GM23338 (cell line): ENCODE results near the gene PSD. TPM values are rescaled to one million over a fixed set of nuclear protein-coding genes. Genes with fewer than 3 reads are reported as not detected.

Experiments used
- ATAC-seq: fragments of 200-7000 bp; cut with Tn5 transposase; 3 replicates; pipeline ENCODE4 v1.9.1; 2020
- DNase-seq: peaks from one replicate; pipeline ENCODE4 v3.0.0-alpha.2; 2015; ENCODE audit warnings: low spot score
- H2AFZ ChIP-seq: fragments of 200-600 bp; sonication (generic); 2 replicates; pipeline ENCODE4 v1.8.0; 2016; ENCODE audit warnings: antibody characterized with exemption, mild to moderate bottlenecking, moderate library complexity
- H3F3A ChIP-seq: fragments of 200-600 bp; sonication (generic); replicated peaks from 2 replicates; pipeline ENCODE4 v1.8.0; 2017; ENCODE audit warnings: antibody characterized with exemption, mixed run types, low read depth
- H3K27ac ChIP-seq: fragments of 200-600 bp; sonication (generic); 2 replicates; pipeline ENCODE4 v1.6.1; 2016; ENCODE audit warnings: low read depth
- H3K27me3 ChIP-seq: fragments of 200-600 bp; sonication (generic); 2 replicates; pipeline ENCODE4 v1.8.0; 2016; ENCODE audit warnings: mild to moderate bottlenecking, mixed run types, moderate library complexity; ENCODE audit not compliant: insufficient read depth
- H3K36me3 ChIP-seq: fragments of 200-600 bp; sonication (generic); 2 replicates; pipeline ENCODE4 v1.8.0; 2016; ENCODE audit warnings: mild to moderate bottlenecking; ENCODE audit not compliant: insufficient read depth
- H3K4me1 ChIP-seq: fragments of 200-600 bp; sonication (generic); 2 replicates; pipeline ENCODE4 v1.8.0; 2016; ENCODE audit warnings: mild to moderate bottlenecking, moderate library complexity; ENCODE audit not compliant: insufficient read depth
- H3K4me2 ChIP-seq: fragments of 200-600 bp; sonication (generic); 2 replicates; pipeline ENCODE4 v1.7.1; 2017; ENCODE audit warnings: mixed run types
- H3K4me3 ChIP-seq: fragments of 200-600 bp; sonication (generic); 2 replicates; pipeline ENCODE4 v1.6.1; 2016; ENCODE audit warnings: mixed run types
- H3K79me2 ChIP-seq: fragments of 200-600 bp; sonication (generic); replicated peaks from 2 replicates; pipeline ENCODE4 v1.8.0; 2017; ENCODE audit warnings: mild to moderate bottlenecking; ENCODE audit not compliant: insufficient read depth
- H3K9me2 ChIP-seq: fragments of 200-600 bp; sonication (generic); 2 replicates; pipeline ENCODE4 v1.8.0; 2017; ENCODE audit not compliant: insufficient read depth
- H4K20me1 ChIP-seq: fragments of 200-600 bp; sonication (generic); replicated peaks from 2 replicates; pipeline ENCODE4 v1.8.0; 2017; ENCODE audit warnings: mild to moderate bottlenecking; ENCODE audit not compliant: insufficient read depth
- H3K27ac Mint-ChIP-seq: 2 replicates; pipeline ENCODE4 v1.8.0; 2020; ENCODE audit warnings: inconsistent platforms, mild to moderate bottlenecking, moderate library complexity, mixed read lengths
- H3K27me3 Mint-ChIP-seq: 3 replicates; pipeline ENCODE4 v1.8.0; 2022; ENCODE audit warnings: low read depth, mild to moderate bottlenecking, moderate library complexity, mixed read lengths, inconsistent platforms; ENCODE audit not compliant: insufficient read depth, poor library complexity
- H3K36me3 Mint-ChIP-seq: 3 replicates; pipeline ENCODE4 v1.8.0; 2021; ENCODE audit warnings: low read depth, mild to moderate bottlenecking, inconsistent platforms, moderate library complexity, mixed read lengths
- H3K4me1 Mint-ChIP-seq: 3 replicates; pipeline ENCODE4 v1.8.0; 2020; ENCODE audit warnings: mild to moderate bottlenecking, inconsistent platforms, mixed read lengths
- H3K4me3 Mint-ChIP-seq: 3 replicates; pipeline ENCODE4 v1.8.0; 2021; ENCODE audit warnings: moderate library complexity, mild to moderate bottlenecking, inconsistent platforms, mixed read lengths
- H3K9me3 Mint-ChIP-seq: 3 replicates; pipeline ENCODE4 v1.8.0; 2020; ENCODE audit warnings: moderate library complexity, mild to moderate bottlenecking, inconsistent platforms, mixed read lengths
- CREB1 ChIP-seq: fragments of 250-450 bp; sonication (Bioruptor Pico); IDR thresholded peaks from 2 replicates; pipeline ENCODE4 v1.5.0; 2020; ENCODE audit warnings: low read depth, mild to moderate bottlenecking, moderate library complexity
- ETS1 ChIP-seq: IDR thresholded peaks from 2 replicates; pipeline ENCODE4 v1.6.1; 2016; ENCODE audit warnings: antibody characterized with exemption
- EZH2 ChIP-seq: fragments of 200-600 bp; sonication (generic); IDR thresholded peaks from one replicate; pipeline ENCODE4 v1.8.0; 2017; ENCODE audit warnings: antibody characterized with exemption, mild to moderate bottlenecking, low read depth; ENCODE audit not compliant: unreplicated experiment
- EZH2phosphoT487 ChIP-seq: fragments of 200-600 bp; sonication (generic); IDR thresholded peaks from one replicate; pipeline ENCODE4 v1.8.1; 2018; ENCODE audit warnings: antibody characterized with exemption; ENCODE audit not compliant: unreplicated experiment
- JUNB ChIP-seq: IDR thresholded peaks from one replicate; pipeline ENCODE4 v1.6.1; 2016; ENCODE audit warnings: antibody characterized with exemption; ENCODE audit not compliant: unreplicated experiment
- NANOG ChIP-seq: IDR thresholded peaks from 2 replicates; pipeline ENCODE4 v1.6.1; 2016; ENCODE audit warnings: antibody characterized with exemption, borderline replicate concordance
- POLR2AphosphoS5 ChIP-seq: IDR thresholded peaks from 2 replicates; pipeline ENCODE4 v1.6.1; 2016; ENCODE audit warnings: antibody characterized with exemption, low read depth
- STAT1 ChIP-seq: IDR thresholded peaks from one replicate; pipeline ENCODE4 v1.6.1; 2016; ENCODE audit warnings: antibody characterized with exemption; ENCODE audit not compliant: unreplicated experiment
- ZNF114 ChIP-seq: fragments of 250-450 bp; sonication (Bioruptor Pico); IDR thresholded peaks from 2 replicates; pipeline ENCODE4 v1.5.0; 2020; ENCODE audit warnings: mild to moderate bottlenecking, moderate library complexity
- ZNF331 ChIP-seq: fragments of 250-450 bp; sonication (Bioruptor Pico); IDR thresholded peaks from 2 replicates; pipeline ENCODE4 v1.5.0; 2020; ENCODE audit warnings: low read depth, mild to moderate bottlenecking, moderate library complexity
- polyA plus RNA-seq: library from polyadenylated mRNA; unstranded; fragments of >200 nt; fragmentation: Nextera tagmentation; extraction: Ambion mirVana; gene quantifications from 2 replicates; pipeline ENCODE4 v1.2.1, GENCODE V29; 2016
- total RNA-seq: library from RNA; depleted of rRNA; stranded (reverse); fragments of >200 nt; shearing (Covaris generic); gene quantifications from 2 replicates; pipeline ENCODE4 v1.2.3, GENCODE V29; 2014
- TF ChIP-seq, protein P1 (sequence below): IDR thresholded peaks from one replicate; pipeline ENCODE4 v1.6.1; 2018; ENCODE audit warnings: antibody characterized with exemption; ENCODE audit not compliant: unreplicated experiment
- TF ChIP-seq, protein P2 (sequence below), 2 experiments: fragments of 200-600 bp in 1 of 2; sonication (generic) in 1 of 2; conservative IDR thresholded peaks; 2 replicates each; pipeline versions ENCODE4 v1.5.1 to v1.6.1; 2016 to 2017; ENCODE audit warnings: antibody characterized with exemption in 2 of 2, low read depth in 2 of 2, mild to moderate bottlenecking in 2 of 2, moderate library complexity in 1 of 2
- TF ChIP-seq, protein P3 (sequence below): fragments of 250-450 bp; sonication (Bioruptor Pico); IDR thresholded peaks from 2 replicates; pipeline ENCODE4 v1.5.0; 2020; ENCODE audit warnings: mild to moderate bottlenecking, moderate library complexity

PSD gene
- total and polyA plus RNA-seq, 2 experiments from 2014 or later, result 1.9 to 6.8 TPM

GRCh38 chr10:102467318-102467717 is 48.7 kb upstream of the PSD start:
- no peaks in the 10 kb centered on the region; the same call in 1 of the 2 replicates for H4K20me1 ChIP-seq
- no peak overlapping the region for H3K4me2 ChIP-seq
- Mint-ChIP-seq H3K27me3 (peaks cover 7% of the 10 kb centered on the region), H3K4me3 (no peak overlapping the region), H3K4me1 (peaks cover 16% of the 10 kb centered on the region), H3K36me3 (peaks cover 9% of the 10 kb centered on the region), H3K27ac (no peak overlapping the region), H3K9me3 (no peaks in the 10 kb centered on the region)
- 0 out of 2 replicates have a peak, but pooled peaks cover 8% of the 10 kb centered on the region for H3F3A ChIP-seq
- no peak for DNase-seq
- TF ChIP-seq, protein P1, sequence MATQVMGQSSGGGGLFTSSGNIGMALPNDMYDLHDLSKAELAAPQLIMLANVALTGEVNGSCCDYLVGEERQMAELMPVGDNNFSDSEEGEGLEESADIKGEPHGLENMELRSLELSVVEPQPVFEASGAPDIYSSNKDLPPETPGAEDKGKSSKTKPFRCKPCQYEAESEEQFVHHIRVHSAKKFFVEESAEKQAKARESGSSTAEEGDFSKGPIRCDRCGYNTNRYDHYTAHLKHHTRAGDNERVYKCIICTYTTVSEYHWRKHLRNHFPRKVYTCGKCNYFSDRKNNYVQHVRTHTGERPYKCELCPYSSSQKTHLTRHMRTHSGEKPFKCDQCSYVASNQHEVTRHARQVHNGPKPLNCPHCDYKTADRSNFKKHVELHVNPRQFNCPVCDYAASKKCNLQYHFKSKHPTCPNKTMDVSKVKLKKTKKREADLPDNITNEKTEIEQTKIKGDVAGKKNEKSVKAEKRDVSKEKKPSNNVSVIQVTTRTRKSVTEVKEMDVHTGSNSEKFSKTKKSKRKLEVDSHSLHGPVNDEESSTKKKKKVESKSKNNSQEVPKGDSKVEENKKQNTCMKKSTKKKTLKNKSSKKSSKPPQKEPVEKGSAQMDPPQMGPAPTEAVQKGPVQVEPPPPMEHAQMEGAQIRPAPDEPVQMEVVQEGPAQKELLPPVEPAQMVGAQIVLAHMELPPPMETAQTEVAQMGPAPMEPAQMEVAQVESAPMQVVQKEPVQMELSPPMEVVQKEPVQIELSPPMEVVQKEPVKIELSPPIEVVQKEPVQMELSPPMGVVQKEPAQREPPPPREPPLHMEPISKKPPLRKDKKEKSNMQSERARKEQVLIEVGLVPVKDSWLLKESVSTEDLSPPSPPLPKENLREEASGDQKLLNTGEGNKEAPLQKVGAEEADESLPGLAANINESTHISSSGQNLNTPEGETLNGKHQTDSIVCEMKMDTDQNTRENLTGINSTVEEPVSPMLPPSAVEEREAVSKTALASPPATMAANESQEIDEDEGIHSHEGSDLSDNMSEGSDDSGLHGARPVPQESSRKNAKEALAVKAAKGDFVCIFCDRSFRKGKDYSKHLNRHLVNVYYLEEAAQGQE, result no peak
- no peak for TF ChIP-seq ZNF331 (CRISPR knock-in tag)
- TF ChIP-seq, protein P2, sequence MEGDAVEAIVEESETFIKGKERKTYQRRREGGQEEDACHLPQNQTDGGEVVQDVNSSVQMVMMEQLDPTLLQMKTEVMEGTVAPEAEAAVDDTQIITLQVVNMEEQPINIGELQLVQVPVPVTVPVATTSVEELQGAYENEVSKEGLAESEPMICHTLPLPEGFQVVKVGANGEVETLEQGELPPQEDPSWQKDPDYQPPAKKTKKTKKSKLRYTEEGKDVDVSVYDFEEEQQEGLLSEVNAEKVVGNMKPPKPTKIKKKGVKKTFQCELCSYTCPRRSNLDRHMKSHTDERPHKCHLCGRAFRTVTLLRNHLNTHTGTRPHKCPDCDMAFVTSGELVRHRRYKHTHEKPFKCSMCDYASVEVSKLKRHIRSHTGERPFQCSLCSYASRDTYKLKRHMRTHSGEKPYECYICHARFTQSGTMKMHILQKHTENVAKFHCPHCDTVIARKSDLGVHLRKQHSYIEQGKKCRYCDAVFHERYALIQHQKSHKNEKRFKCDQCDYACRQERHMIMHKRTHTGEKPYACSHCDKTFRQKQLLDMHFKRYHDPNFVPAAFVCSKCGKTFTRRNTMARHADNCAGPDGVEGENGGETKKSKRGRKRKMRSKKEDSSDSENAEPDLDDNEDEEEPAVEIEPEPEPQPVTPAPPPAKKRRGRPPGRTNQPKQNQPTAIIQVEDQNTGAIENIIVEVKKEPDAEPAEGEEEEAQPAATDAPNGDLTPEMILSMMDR (conservative IDR thresholded peaks at IDR 0.05; ENCODE audit: low read depth in 2 of 2), result no peak
- no peak for TF ChIP-seq EZH2
- TF ChIP-seq ZNF114, result no peak
- TF ChIP-seq POLR2AphosphoS5, result no peak
- no peak for TF ChIP-seq NANOG
- no peak for TF ChIP-seq STAT1
- TF ChIP-seq, protein P3, sequence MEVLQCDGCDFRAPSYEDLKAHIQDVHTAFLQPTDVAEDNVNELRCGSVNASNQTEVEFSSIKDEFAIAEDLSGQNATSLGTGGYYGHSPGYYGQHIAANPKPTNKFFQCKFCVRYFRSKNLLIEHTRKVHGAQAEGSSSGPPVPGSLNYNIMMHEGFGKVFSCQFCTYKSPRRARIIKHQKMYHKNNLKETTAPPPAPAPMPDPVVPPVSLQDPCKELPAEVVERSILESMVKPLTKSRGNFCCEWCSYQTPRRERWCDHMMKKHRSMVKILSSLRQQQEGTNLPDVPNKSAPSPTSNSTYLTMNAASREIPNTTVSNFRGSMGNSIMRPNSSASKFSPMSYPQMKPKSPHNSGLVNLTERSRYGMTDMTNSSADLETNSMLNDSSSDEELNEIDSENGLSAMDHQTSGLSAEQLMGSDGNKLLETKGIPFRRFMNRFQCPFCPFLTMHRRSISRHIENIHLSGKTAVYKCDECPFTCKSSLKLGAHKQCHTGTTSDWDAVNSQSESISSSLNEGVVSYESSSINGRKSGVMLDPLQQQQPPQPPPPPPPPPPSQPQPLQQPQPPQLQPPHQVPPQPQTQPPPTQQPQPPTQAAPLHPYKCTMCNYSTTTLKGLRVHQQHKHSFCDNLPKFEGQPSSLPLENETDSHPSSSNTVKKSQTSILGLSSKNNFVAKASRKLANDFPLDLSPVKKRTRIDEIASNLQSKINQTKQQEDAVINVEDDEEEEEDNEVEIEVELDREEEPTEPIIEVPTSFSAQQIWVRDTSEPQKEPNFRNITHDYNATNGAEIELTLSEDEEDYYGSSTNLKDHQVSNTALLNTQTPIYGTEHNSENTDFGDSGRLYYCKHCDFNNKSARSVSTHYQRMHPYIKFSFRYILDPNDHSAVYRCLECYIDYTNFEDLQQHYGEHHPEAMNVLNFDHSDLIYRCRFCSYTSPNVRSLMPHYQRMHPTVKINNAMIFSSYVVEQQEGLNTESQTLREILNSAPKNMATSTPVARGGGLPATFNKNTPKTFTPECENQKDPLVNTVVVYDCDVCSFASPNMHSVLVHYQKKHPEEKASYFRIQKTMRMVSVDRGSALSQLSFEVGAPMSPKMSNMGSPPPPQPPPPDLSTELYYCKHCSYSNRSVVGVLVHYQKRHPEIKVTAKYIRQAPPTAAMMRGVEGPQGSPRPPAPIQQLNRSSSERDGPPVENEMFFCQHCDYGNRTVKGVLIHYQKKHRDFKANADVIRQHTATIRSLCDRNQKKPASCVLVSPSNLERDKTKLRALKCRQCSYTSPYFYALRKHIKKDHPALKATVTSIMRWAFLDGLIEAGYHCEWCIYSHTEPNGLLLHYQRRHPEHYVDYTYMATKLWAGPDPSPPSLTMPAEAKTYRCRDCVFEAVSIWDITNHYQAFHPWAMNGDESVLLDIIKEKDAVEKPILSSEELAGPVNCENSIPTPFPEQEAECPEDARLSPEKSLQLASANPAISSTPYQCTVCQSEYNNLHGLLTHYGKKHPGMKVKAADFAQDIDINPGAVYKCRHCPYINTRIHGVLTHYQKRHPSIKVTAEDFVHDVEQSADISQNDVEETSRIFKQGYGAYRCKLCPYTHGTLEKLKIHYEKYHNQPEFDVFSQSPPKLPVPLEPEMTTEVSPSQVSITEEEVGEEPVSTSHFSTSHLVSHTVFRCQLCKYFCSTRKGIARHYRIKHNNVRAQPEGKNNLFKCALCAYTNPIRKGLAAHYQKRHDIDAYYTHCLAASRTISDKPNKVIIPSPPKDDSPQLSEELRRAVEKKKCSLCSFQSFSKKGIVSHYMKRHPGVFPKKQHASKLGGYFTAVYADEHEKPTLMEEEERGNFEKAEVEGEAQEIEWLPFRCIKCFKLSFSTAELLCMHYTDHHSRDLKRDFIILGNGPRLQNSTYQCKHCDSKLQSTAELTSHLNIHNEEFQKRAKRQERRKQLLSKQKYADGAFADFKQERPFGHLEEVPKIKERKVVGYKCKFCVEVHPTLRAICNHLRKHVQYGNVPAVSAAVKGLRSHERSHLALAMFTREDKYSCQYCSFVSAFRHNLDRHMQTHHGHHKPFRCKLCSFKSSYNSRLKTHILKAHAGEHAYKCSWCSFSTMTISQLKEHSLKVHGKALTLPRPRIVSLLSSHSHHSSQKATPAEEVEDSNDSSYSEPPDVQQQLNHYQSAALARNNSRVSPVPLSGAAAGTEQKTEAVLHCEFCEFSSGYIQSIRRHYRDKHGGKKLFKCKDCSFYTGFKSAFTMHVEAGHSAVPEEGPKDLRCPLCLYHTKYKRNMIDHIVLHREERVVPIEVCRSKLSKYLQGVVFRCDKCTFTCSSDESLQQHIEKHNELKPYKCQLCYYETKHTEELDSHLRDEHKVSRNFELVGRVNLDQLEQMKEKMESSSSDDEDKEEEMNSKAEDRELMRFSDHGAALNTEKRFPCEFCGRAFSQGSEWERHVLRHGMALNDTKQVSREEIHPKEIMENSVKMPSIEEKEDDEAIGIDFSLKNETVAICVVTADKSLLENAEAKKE, result no peak
- TF ChIP-seq JUNB, result no peak
- TF ChIP-seq ETS1, result no peak
- no peak for TF ChIP-seq CREB1
- TF ChIP-seq EZH2phosphoT487, result no peak
- H3K36me3 ChIP-seq, result no peaks in the 10 kb centered on the region
- H3K4me3 ChIP-seq, result no peak overlapping the region
- H3K27me3 ChIP-seq, result peaks cover 1% of the 10 kb centered on the region; the same call in 1 of the 2 replicates
- peaks cover 18% of the 10 kb centered on the region; the same call in 1 of the 2 replicates for H3K79me2 ChIP-seq
- no peak for ATAC-seq
- H3K27ac ChIP-seq, result no peak overlapping the region
- no peaks in the 10 kb centered on the region for H3K9me2 ChIP-seq
- no peak overlapping the region for H2AFZ ChIP-seq
- peaks cover 16% of the 10 kb centered on the region for H3K4me1 ChIP-seq
